ENCODE data around the gene MAP2K5. TPM values are rescaled to one million over a fixed set of nuclear protein-coding genes. Genes with fewer than 3 reads are reported as not detected.

Gene MAP2K5
- total RNA-seq, 1 donor from 2014 or later = 26.1 TPM

GRCh38 chr15:67722030-67722817 is 179.7 kb downstream of the MAP2K5 start:
- H3K9me3 Mint-ChIP-seq (ENCODE audit: unreplicated experiment) = no peaks in the 10 kb centered on the region
- TF ChIP-seq, protein P1, sequence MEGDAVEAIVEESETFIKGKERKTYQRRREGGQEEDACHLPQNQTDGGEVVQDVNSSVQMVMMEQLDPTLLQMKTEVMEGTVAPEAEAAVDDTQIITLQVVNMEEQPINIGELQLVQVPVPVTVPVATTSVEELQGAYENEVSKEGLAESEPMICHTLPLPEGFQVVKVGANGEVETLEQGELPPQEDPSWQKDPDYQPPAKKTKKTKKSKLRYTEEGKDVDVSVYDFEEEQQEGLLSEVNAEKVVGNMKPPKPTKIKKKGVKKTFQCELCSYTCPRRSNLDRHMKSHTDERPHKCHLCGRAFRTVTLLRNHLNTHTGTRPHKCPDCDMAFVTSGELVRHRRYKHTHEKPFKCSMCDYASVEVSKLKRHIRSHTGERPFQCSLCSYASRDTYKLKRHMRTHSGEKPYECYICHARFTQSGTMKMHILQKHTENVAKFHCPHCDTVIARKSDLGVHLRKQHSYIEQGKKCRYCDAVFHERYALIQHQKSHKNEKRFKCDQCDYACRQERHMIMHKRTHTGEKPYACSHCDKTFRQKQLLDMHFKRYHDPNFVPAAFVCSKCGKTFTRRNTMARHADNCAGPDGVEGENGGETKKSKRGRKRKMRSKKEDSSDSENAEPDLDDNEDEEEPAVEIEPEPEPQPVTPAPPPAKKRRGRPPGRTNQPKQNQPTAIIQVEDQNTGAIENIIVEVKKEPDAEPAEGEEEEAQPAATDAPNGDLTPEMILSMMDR (IDR thresholded peaks at IDR 0.05) = no peak
- H3K27ac Mint-ChIP-seq (ENCODE audit: unreplicated experiment) = no peak overlapping the region
- DNase-seq (ENCODE audit: extremely low spot score, unreplicated experiment) = no peak
- H3K4me1 Mint-ChIP-seq (ENCODE audit: unreplicated experiment) = no peaks in the 10 kb centered on the region
- no peaks in the 10 kb centered on the region for H3K27me3 Mint-ChIP-seq (ENCODE audit: unreplicated experiment)
- peaks cover 8% of the 10 kb centered on the region for H3K36me3 Mint-ChIP-seq (ENCODE audit: unreplicated experiment)
- H3K4me3 Mint-ChIP-seq (ENCODE audit: unreplicated experiment) = no peak overlapping the region

- Mint-ChIP-seq H3K9me3 (ENCODE audit: unreplicated experiment) (no peaks in the 10 kb centered on the region), H3K27ac (ENCODE audit: unreplicated experiment) (no peak overlapping the region), H3K4me1 (ENCODE audit: unreplicated experiment) (no peaks in the 10 kb centered on the region), H3K36me3 (ENCODE audit: unreplicated experiment) (peaks cover 8% of the 10 kb centered on the region), H3K27me3 (ENCODE audit: unreplicated experiment) (no peaks in the 10 kb centered on the region), H3K4me3 (ENCODE audit: unreplicated experiment) (no peak overlapping the region)
- no peak for DNase-seq (ENCODE audit: extremely low spot score, unreplicated experiment)
- TF ChIP-seq, protein P1 (IDR thresholded peaks at IDR 0.05) = no peak
Observed at GRCh38 chr15:67723294-67724024, 181.0 kb downstream of the MAP2K5 start.

- TF ChIP-seq, protein P1 (IDR thresholded peaks at IDR 0.05) = no peak
- no peaks in the 10 kb centered on the region for H3K9me3 Mint-ChIP-seq (ENCODE audit: unreplicated experiment)
- no peaks in the 10 kb centered on the region for H3K27me3 Mint-ChIP-seq (ENCODE audit: unreplicated experiment)
- H3K27ac Mint-ChIP-seq (ENCODE audit: unreplicated experiment) = no peak overlapping the region
- DNase-seq (ENCODE audit: extremely low spot score, unreplicated experiment) = no peak
- H3K4me1 Mint-ChIP-seq (ENCODE audit: unreplicated experiment) = no peaks in the 10 kb centered on the region
- peaks cover 10% of the 10 kb centered on the region for H3K36me3 Mint-ChIP-seq (ENCODE audit: unreplicated experiment)
- no peak overlapping the region for H3K4me3 Mint-ChIP-seq (ENCODE audit: unreplicated experiment)
Observed at GRCh38 chr15:67724691-67725375, 182.3 kb downstream of the MAP2K5 start.

GRCh38 chr15:67730135-67730534 is 187.6 kb downstream of the MAP2K5 start:
- Mint-ChIP-seq H3K9me3 (ENCODE audit: unreplicated experiment) (no peaks in the 10 kb centered on the region), H3K27ac (ENCODE audit: unreplicated experiment) (no peak overlapping the region), H3K4me3 (ENCODE audit: unreplicated experiment) (no peak overlapping the region), H3K36me3 (ENCODE audit: unreplicated experiment) (peaks cover 5% of the 10 kb centered on the region), H3K4me1 (ENCODE audit: unreplicated experiment) (peaks cover 7% of the 10 kb centered on the region), H3K27me3 (ENCODE audit: unreplicated experiment) (no peaks in the 10 kb centered on the region)
- TF ChIP-seq, protein P1 (IDR thresholded peaks at IDR 0.05) = no peak
- DNase-seq (ENCODE audit: extremely low spot score, unreplicated experiment) = no peak

Measured in osteocyte (in vitro differentiated cells).